Measurements from ENCODE around the gene AMBRA1.
"Not testable (repeated sequence)": the region's sequence is repeated elsewhere in the genome, so short reads cannot be mapped to it uniquely, and the experiment has no call there.

Gene AMBRA1

GRCh38 chr11:46599340-46600193, 5.7 kb upstream of the AMBRA1 start:
- H3K27ac Mint-ChIP-seq: no peak overlapping the region
- H3K36me3 Mint-ChIP-seq: no peaks in the 10 kb centered on the region
- H3K9me3 Mint-ChIP-seq: no peaks in the 10 kb centered on the region
- no peak overlapping the region for H3K4me3 Mint-ChIP-seq
- no peaks in the 10 kb centered on the region for H3K4me1 Mint-ChIP-seq
- H3K27me3 Mint-ChIP-seq: no peaks in the 10 kb centered on the region

- no peaks in the 10 kb centered on the region for H3K36me3 Mint-ChIP-seq
- peaks cover 15% of the 10 kb centered on the region for H3K4me1 Mint-ChIP-seq
- no peaks in the 10 kb centered on the region for H3K27me3 Mint-ChIP-seq
- H3K4me3 Mint-ChIP-seq: no peak overlapping the region
- H3K27ac Mint-ChIP-seq: no peak overlapping the region
- no peaks in the 10 kb centered on the region for H3K9me3 Mint-ChIP-seq
Measured at GRCh38 chr11:46597609-46598219, 3.9 kb upstream of the AMBRA1 start.

- H3K36me3 Mint-ChIP-seq: no peaks in the 10 kb centered on the region
- no peaks in the 10 kb centered on the region for H3K9me3 Mint-ChIP-seq
- H3K27me3 Mint-ChIP-seq: no peaks in the 10 kb centered on the region
- H3K4me1 Mint-ChIP-seq: peaks cover 20% of the 10 kb centered on the region
- no peak overlapping the region for H3K4me3 Mint-ChIP-seq
- H3K27ac Mint-ChIP-seq: no peak overlapping the region
Measured at GRCh38 chr11:46597155-46597554, 3.3 kb upstream of the AMBRA1 start.

GRCh38 chr11:46594785-46595184, 962 bp upstream of the AMBRA1 start:
- peaks cover 38% of the 10 kb centered on the region for H3K4me1 Mint-ChIP-seq
- no peaks in the 10 kb centered on the region for H3K9me3 Mint-ChIP-seq
- H3K27me3 Mint-ChIP-seq: no peaks in the 10 kb centered on the region
- peak overlapping the region; percentile 12 for H3K27ac Mint-ChIP-seq
- no peak overlapping the region for H3K4me3 Mint-ChIP-seq
- no peaks in the 10 kb centered on the region for H3K36me3 Mint-ChIP-seq

GRCh38 chr11:46594374-46594700, 514 bp upstream of the AMBRA1 start:
- no peaks in the 10 kb centered on the region for H3K9me3 Mint-ChIP-seq
- no peaks in the 10 kb centered on the region for H3K36me3 Mint-ChIP-seq
- H3K4me1 Mint-ChIP-seq: peaks cover 39% of the 10 kb centered on the region
- peak overlapping the region; percentile 96 for H3K4me3 Mint-ChIP-seq
- H3K27me3 Mint-ChIP-seq: no peaks in the 10 kb centered on the region
- H3K27ac Mint-ChIP-seq: peak overlapping the region; percentile 91

- Mint-ChIP-seq H3K36me3 (peaks cover 6% of the 10 kb centered on the region), H3K4me3 (peak overlapping the region; percentile 53), H3K27ac (peak overlapping the region; percentile 11), H3K9me3 (no peaks in the 10 kb centered on the region), H3K27me3 (no peaks in the 10 kb centered on the region), H3K4me1 (peaks cover 55% of the 10 kb centered on the region)
Measured at GRCh38 chr11:46590740-46591605, 2.9 kb downstream of the AMBRA1 start.

GRCh38 chr11:46588915-46589314, 4.9 kb downstream of the AMBRA1 start:
- Mint-ChIP-seq H3K4me3 (no peak overlapping the region), H3K4me1 (peaks cover 50% of the 10 kb centered on the region), H3K9me3 (no peaks in the 10 kb centered on the region), H3K36me3 (peaks cover 6% of the 10 kb centered on the region), H3K27ac (no peak overlapping the region), H3K27me3 (no peaks in the 10 kb centered on the region)

GRCh38 chr11:46588131-46588530, 5.7 kb downstream of the AMBRA1 start:
- Mint-ChIP-seq H3K36me3 (peaks cover 6% of the 10 kb centered on the region), H3K9me3 (no peaks in the 10 kb centered on the region), H3K4me1 (peaks cover 45% of the 10 kb centered on the region), H3K27me3 (no peaks in the 10 kb centered on the region), H3K4me3 (no peak overlapping the region), H3K27ac (no peak overlapping the region)

GRCh38 chr11:46583513-46583912, 10.3 kb downstream of the AMBRA1 start:
- not testable (repeated sequence) for H3K9me3 Mint-ChIP-seq, H3K4me3 Mint-ChIP-seq, H3K27me3 Mint-ChIP-seq, H3K27ac Mint-ChIP-seq
- H3K4me1 Mint-ChIP-seq: peaks cover 37% of the 10 kb centered on the region
- H3K36me3 Mint-ChIP-seq: peaks cover 19% of the 10 kb centered on the region

- H3K4me1 Mint-ChIP-seq: peaks cover 30% of the 10 kb centered on the region
- H3K9me3 Mint-ChIP-seq: no peaks in the 10 kb centered on the region
- H3K36me3 Mint-ChIP-seq: peaks cover 17% of the 10 kb centered on the region
- no peak overlapping the region for H3K27ac Mint-ChIP-seq
- no peak overlapping the region for H3K4me3 Mint-ChIP-seq
- no peaks in the 10 kb centered on the region for H3K27me3 Mint-ChIP-seq
Measured at GRCh38 chr11:46582588-46582987, 11.2 kb downstream of the AMBRA1 start.

- peaks cover 18% of the 10 kb centered on the region for H3K36me3 Mint-ChIP-seq
- no peak overlapping the region for H3K4me3 Mint-ChIP-seq
- H3K27me3 Mint-ChIP-seq: no peaks in the 10 kb centered on the region
- H3K4me1 Mint-ChIP-seq: peaks cover 46% of the 10 kb centered on the region
- H3K9me3 Mint-ChIP-seq: no peaks in the 10 kb centered on the region
- H3K27ac Mint-ChIP-seq: no peak overlapping the region
Measured at GRCh38 chr11:46577058-46577457, 16.8 kb downstream of the AMBRA1 start.

GRCh38 chr11:46574656-46575055, 19.2 kb downstream of the AMBRA1 start:
- H3K4me3 Mint-ChIP-seq: no peak overlapping the region
- peaks cover 14% of the 10 kb centered on the region for H3K36me3 Mint-ChIP-seq
- H3K4me1 Mint-ChIP-seq: peaks cover 41% of the 10 kb centered on the region
- H3K9me3 Mint-ChIP-seq: no peaks in the 10 kb centered on the region
- H3K27ac Mint-ChIP-seq: no peak overlapping the region
- no peaks in the 10 kb centered on the region for H3K27me3 Mint-ChIP-seq

- H3K36me3 Mint-ChIP-seq: peaks cover 9% of the 10 kb centered on the region
- H3K27ac Mint-ChIP-seq: peak overlapping the region; percentile 6
- no peak overlapping the region for H3K4me3 Mint-ChIP-seq
- H3K9me3 Mint-ChIP-seq: no peaks in the 10 kb centered on the region
- H3K27me3 Mint-ChIP-seq: no peaks in the 10 kb centered on the region
- H3K4me1 Mint-ChIP-seq: peaks cover 38% of the 10 kb centered on the region
Measured at GRCh38 chr11:46570790-46571398, 22.9 kb downstream of the AMBRA1 start.

GRCh38 chr11:46565232-46565840, 28.5 kb downstream of the AMBRA1 start:
- H3K36me3 Mint-ChIP-seq: peaks cover 2% of the 10 kb centered on the region
- no peak overlapping the region for H3K4me3 Mint-ChIP-seq
- H3K4me1 Mint-ChIP-seq: peaks cover 52% of the 10 kb centered on the region
- H3K27ac Mint-ChIP-seq: no peak overlapping the region
- no peaks in the 10 kb centered on the region for H3K9me3 Mint-ChIP-seq
- H3K27me3 Mint-ChIP-seq: no peaks in the 10 kb centered on the region

- peaks cover 2% of the 10 kb centered on the region for H3K36me3 Mint-ChIP-seq
- H3K4me3 Mint-ChIP-seq: no peak overlapping the region
- H3K4me1 Mint-ChIP-seq: peaks cover 59% of the 10 kb centered on the region
- no peaks in the 10 kb centered on the region for H3K9me3 Mint-ChIP-seq
- H3K27me3 Mint-ChIP-seq: no peaks in the 10 kb centered on the region
- H3K27ac Mint-ChIP-seq: peak overlapping the region; percentile 35
Measured at GRCh38 chr11:46564459-46564858, 29.4 kb downstream of the AMBRA1 start.

Data from activated naive CD4-positive, alpha-beta T cell treated with anti-CD3 and anti-CD28 coated beads, Interleukin-2, amount 50 U/mL, for 24 hours (primary cell).